A549 (cell line): Measurements from ENCODE around the gene TMEM63C. TPM values are rescaled to one million over a fixed set of nuclear protein-coding genes. Genes with fewer than 3 reads are reported as not detected.

ENCODE experiments used
- ATAC-seq, 2 experiments: fragments of 200-7000 bp in 1 of 2; fragments of >200 bp in 1 of 2; cut with Nextera tagmentation in 1 of 2; cut with Tn5 transposase in 1 of 2; 3 replicates each; pipeline versions ENCODE4 v1.8.0 to v1.9.1; 2018 to 2020; ENCODE audit warnings: mild to moderate bottlenecking in 1 of 2, moderate library complexity in 1 of 2
- CTCF ChIA-PET: fragments of 300-600 bp; sonication (Branson Sonifier 250); formaldehyde crosslinking; extraction: SDS; loops from one replicate; lab custom pipeline; 2021; ENCODE audit warnings: antibody characterized with exemption, inconsistent platforms; lab: Yijun Ruan, JAX
- POLR2A ChIA-PET: fragments of 350-600 bp; formaldehyde crosslinking; extraction: SDS; loops from one replicate; lab custom pipeline; 2021; ENCODE audit warnings: antibody characterized with exemption, inconsistent platforms; lab: Yijun Ruan, JAX
- DNase-seq, 2 experiments: peaks; one replicate each; pipeline versions ENCODE4 v3.0.0 to v3.0.0-alpha.2; 2011 to 2016; ENCODE audit warnings: low read depth in 1 of 2, low spot score in 1 of 2
- FAIRE-seq: peaks from 2 replicates; lab custom pipeline; 2011; peaks lifted over from hg19 to GRCh38; lab: Jason Lieb, UNC
- H3K27ac ChIP-seq, 2 experiments: fragments of >200 bp; sonication (Bioruptor Twin); formaldehyde crosslinking; 3 replicates each; pipeline ENCODE4 v1.5.1; 2016 to 2017
- H3K4me1 ChIP-seq: fragments of >200 bp; sonication (Bioruptor Twin); formaldehyde crosslinking; 3 replicates; pipeline ENCODE4 v1.6.1; 2016
- H3K4me2 ChIP-seq: fragments of >200 bp; sonication (Bioruptor Twin); formaldehyde crosslinking; 3 replicates; pipeline ENCODE4 v1.6.1; 2016
- H3K4me3 ChIP-seq: fragments of >200 bp; sonication (Bioruptor Twin); formaldehyde crosslinking; 3 replicates; pipeline ENCODE4 v1.5.1; 2016
- H3K9me3 ChIP-seq: fragments of >200 bp; sonication (Bioruptor Twin); formaldehyde crosslinking; 3 replicates; pipeline ENCODE4 v1.6.1; 2016
- EP300 ChIP-seq, 2 experiments: fragments of >200 bp; sonication (Bioruptor Twin); formaldehyde crosslinking; IDR thresholded peaks; 2 replicates in 1 of 2; 3 replicates in 1 of 2; pipeline ENCODE4 v1.6.1; 2016 to 2017
- FOXS1 ChIP-seq: fragments of 250-450 bp; sonication (Bioruptor Pico); IDR thresholded peaks from 2 replicates; pipeline ENCODE4 v1.5.0; 2020; ENCODE audit warnings: mild to moderate bottlenecking, moderate library complexity
- GATA3 ChIP-seq: IDR thresholded peaks from 2 replicates; pipeline ENCODE4 v1.6.1; 2012; ENCODE audit warnings: borderline replicate concordance
- HOXB5 ChIP-seq: fragments of 250-450 bp; sonication (Bioruptor Pico); IDR thresholded peaks from 2 replicates; pipeline ENCODE4 v1.5.0; 2020; ENCODE audit warnings: mild to moderate bottlenecking, moderate library complexity
- JUNB ChIP-seq: fragments of >200 bp; sonication (Bioruptor Twin); formaldehyde crosslinking; IDR thresholded peaks from 2 replicates; pipeline ENCODE4 v1.6.1; 2016
- NFE2L2 ChIP-seq: fragments of 150-350 bp; conservative IDR thresholded peaks from 2 replicates; pipeline ENCODE4 v1.6.1; 2014; ENCODE audit warnings: low read length
- NR3C1 ChIP-seq: fragments of >200 bp; sonication (Bioruptor Twin); formaldehyde crosslinking; IDR thresholded peaks from 3 replicates; pipeline ENCODE4 v1.6.1; 2017
- PHF8 ChIP-seq: fragments of 200-600 bp; sonication (generic); IDR thresholded peaks from 2 replicates; pipeline ENCODE4 v1.6.1; 2016; ENCODE audit warnings: low read depth, mild to moderate bottlenecking, antibody characterized with exemption, moderate library complexity, borderline replicate concordance
- POLR2A ChIP-seq: IDR thresholded peaks from 2 replicates; pipeline ENCODE4 v1.6.1; 2012; ENCODE audit warnings: mild to moderate bottlenecking, low read length
- RAD21 ChIP-seq, 2 experiments: fragments of >200 bp in 1 of 2; sonication (Bioruptor Twin) in 1 of 2; formaldehyde crosslinking in 1 of 2; IDR thresholded peaks in 1 of 2; conservative IDR thresholded peaks in 1 of 2; 2 replicates in 1 of 2; 3 replicates in 1 of 2; pipeline ENCODE4 v1.6.1; 2012 to 2018; ENCODE audit warnings: inconsistent platforms in 1 of 2
- RCOR1 ChIP-seq: fragments of 150-350 bp; IDR thresholded peaks from 2 replicates; pipeline ENCODE4 v1.6.1; 2014; ENCODE audit warnings: antibody characterized with exemption, low read length, low read depth
- RNF2 ChIP-seq: fragments of 200-600 bp; sonication (generic); IDR thresholded peaks from 2 replicates; pipeline ENCODE4 v1.6.1; 2016; ENCODE audit warnings: low read depth, mild to moderate bottlenecking, antibody characterized with exemption, moderate library complexity, borderline replicate concordance
- SMC3 ChIP-seq: fragments of >200 bp; sonication (Bioruptor Twin); formaldehyde crosslinking; IDR thresholded peaks from 3 replicates; pipeline ENCODE4 v1.6.1; 2018; ENCODE audit warnings: inconsistent platforms
- ZFP36 ChIP-seq: fragments of 450-650 bp; IDR thresholded peaks from 2 replicates; pipeline ENCODE4 v1.6.1; 2014; ENCODE audit warnings: borderline replicate concordance; ENCODE audit not compliant: partially characterized antibody
- ZSCAN20 ChIP-seq: fragments of 250-450 bp; sonication (Bioruptor Pico); IDR thresholded peaks from 2 replicates; pipeline ENCODE4 v1.8.0; 2022; ENCODE audit warnings: mild to moderate bottlenecking, moderate library complexity
- WGBS: methylation state at CpG from one replicate; pipeline ENCODE4 v1.1.6; 2017; ENCODE audit errors: missing lambda C conversion rate; 5-methylcytosine and 5-hydroxymethylcytosine counted together
- polyA plus RNA-seq, 4 experiments: library from polyadenylated mRNA; depleted of rRNA in 3 of 4; stranded (reverse); fragments of >200 nt; fragmentation: RNase III in 1 of 4; extraction: RNeasy Plus Mini Kit Qiagen cat#74134 plus additional on column Dnase treatment in 1 of 4; gene quantifications; 2 replicates in 3 of 4; 3 replicates in 1 of 4; pipeline ENCODE4 v1.2.3, GENCODE V29; 2011 to 2017
- TF ChIP-seq, protein P1 (sequence below): fragments of 250-450 bp; sonication (Bioruptor Pico); IDR thresholded peaks from 2 replicates; pipeline ENCODE4 v1.5.0; 2021; ENCODE audit warnings: mild to moderate bottlenecking, moderate library complexity, borderline replicate concordance
- TF ChIP-seq, protein P2 (sequence below): fragments of 200-600 bp; sonication (generic); IDR thresholded peaks from 2 replicates; pipeline ENCODE4 v1.6.1; 2016; ENCODE audit warnings: antibody characterized with exemption, mild to moderate bottlenecking, moderate library complexity

Gene TMEM63C
- polyA plus RNA-seq, 2 of the 4 experiments (the other 2 are of a cell fraction), result 0.43 to 0.57 TPM

DNA sequence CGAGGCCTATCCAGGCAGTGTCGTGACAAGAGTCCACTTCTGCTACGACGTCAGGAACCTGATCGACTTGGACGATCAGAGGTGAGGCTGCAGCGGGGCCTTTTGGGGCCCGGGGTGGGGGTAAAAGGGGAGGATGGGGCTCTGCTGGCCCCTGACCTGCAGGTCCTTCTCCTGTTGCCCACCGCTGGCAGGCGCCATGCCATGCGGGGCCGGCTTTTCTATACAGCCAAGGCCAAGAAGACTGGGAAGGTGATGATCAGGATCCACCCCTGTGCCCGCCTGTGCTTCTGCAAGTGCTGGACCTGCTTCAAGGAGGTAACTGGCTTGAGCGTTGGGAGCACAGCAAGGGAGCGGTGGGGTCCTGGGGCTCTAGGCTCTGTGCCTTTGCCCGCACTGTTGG lies 57.8 kb downstream of the TMEM63C start (continued):
- no peak for TF ChIP-seq SMC3
- TF ChIP-seq POLR2A, result no peak
- no peak for TF ChIP-seq GATA3
- TF ChIP-seq NFE2L2, result no peak

DNA sequence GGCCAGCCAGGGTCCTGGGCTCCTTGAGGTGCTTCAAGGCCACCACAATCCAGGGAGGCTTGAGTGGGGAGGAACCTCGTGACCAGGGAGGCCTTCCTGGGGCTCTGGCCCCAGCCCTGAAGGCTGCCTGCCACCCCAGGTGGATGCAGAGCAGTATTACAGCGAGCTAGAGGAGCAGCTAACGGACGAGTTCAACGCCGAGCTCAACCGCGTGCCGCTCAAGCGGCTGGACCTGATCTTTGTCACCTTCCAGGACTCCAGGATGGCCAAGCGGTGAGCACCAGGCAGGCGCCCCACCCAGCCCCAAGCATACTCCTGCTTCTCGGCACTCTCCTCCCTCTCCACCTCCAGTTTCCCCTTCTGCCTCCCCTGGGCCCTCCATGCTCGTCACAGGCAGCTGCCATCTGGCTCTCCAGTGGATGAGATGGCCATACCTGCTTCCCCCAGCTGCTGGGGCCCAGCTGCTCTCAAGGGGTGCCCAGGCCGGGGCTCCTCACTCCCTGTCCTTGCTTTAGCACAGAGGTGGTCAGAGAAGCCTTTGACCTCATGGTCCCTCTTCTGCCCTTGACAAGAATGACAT lies 58.8 kb downstream of the TMEM63C start:
- Histone ChIP-seq H3K9me3 (no peaks in the 10 kb centered on the region), H3K27ac (no peak overlapping the region), H3K4me3 (no peak overlapping the region), H3K4me1 (no peaks in the 10 kb centered on the region), H3K4me2 (no peak overlapping the region)
- ATAC-seq (peak in 1 of 2 experiments; percentile 40; a peak in 3 of 6 replicates), FAIRE-seq (no peak), DNase-seq (no peak)
- CTCF ChIA-PET, result interaction anchor here (0.6 to 2.0 kb wide), 4 partner anchors 12 to 1323 kb away, joined by 3 to 6 read pairs (median 4); no protein-coding TSS in a partner anchor
- WGBS, result 62% methylated on average over 15 of the region's 15 CpGs
- POLR2A ChIA-PET, result no interaction called here
- TF ChIP-seq EP300 (IDR thresholded peaks at IDR 0.05) (no peak), JUNB (no peak), PHF8 (no peak), RCOR1 (no peak), RAD21 (conservative IDR thresholded peaks at IDR 0.05 in 1 of 2, IDR thresholded peaks at IDR 0.05 in 1 of 2) (no peak), ZSCAN20 (no peak), RNF2 (no peak), ZFP36 (no peak), NR3C1 (no peak), FOXS1 (no peak), HOXB5 (CRISPR knock-in tag) (no peak)
- TF ChIP-seq, protein P1, sequence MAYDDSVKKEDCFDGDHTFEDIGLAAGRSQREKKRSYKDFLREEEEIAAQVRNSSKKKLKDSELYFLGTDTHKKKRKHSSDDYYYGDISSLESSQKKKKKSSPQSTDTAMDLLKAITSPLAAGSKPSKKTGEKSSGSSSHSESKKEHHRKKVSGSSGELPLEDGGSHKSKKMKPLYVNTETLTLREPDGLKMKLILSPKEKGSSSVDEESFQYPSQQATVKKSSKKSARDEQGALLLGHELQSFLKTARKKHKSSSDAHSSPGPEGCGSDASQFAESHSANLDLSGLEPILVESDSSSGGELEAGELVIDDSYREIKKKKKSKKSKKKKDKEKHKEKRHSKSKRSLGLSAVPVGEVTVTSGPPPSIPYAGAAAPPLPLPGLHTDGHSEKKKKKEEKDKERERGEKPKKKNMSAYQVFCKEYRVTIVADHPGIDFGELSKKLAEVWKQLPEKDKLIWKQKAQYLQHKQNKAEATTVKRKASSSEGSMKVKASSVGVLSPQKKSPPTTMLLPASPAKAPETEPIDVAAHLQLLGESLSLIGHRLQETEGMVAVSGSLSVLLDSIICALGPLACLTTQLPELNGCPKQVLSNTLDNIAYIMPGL (CRISPR knock-in tag), result no peak

DNA sequence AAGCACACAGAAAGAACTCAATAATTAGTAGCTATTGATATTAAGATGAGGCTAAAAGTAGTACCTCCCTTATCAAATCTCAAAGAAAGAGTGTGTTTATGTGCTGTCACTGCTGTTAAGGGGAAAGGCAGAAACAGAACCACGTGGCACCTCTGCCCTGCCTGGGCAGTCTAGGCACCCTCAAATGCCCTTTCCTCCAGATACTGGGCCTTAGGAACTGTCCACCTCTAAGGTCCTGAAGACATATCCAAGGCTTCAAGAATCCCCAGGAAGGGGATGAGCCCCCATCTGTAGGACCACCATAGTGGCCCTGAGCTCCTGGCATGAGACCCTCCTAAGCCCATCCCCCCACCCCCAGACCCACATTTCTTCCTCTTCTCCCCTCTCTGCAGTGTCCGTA lies 60.4 kb downstream of the TMEM63C start:
- CTCF ChIA-PET, result interaction anchor here (1.1 to 2.0 kb wide), 3 partner anchors 12 to 89 kb away, joined by 3 to 6 read pairs (median 5); no protein-coding TSS in a partner anchor
- TF ChIP-seq, protein P2, sequence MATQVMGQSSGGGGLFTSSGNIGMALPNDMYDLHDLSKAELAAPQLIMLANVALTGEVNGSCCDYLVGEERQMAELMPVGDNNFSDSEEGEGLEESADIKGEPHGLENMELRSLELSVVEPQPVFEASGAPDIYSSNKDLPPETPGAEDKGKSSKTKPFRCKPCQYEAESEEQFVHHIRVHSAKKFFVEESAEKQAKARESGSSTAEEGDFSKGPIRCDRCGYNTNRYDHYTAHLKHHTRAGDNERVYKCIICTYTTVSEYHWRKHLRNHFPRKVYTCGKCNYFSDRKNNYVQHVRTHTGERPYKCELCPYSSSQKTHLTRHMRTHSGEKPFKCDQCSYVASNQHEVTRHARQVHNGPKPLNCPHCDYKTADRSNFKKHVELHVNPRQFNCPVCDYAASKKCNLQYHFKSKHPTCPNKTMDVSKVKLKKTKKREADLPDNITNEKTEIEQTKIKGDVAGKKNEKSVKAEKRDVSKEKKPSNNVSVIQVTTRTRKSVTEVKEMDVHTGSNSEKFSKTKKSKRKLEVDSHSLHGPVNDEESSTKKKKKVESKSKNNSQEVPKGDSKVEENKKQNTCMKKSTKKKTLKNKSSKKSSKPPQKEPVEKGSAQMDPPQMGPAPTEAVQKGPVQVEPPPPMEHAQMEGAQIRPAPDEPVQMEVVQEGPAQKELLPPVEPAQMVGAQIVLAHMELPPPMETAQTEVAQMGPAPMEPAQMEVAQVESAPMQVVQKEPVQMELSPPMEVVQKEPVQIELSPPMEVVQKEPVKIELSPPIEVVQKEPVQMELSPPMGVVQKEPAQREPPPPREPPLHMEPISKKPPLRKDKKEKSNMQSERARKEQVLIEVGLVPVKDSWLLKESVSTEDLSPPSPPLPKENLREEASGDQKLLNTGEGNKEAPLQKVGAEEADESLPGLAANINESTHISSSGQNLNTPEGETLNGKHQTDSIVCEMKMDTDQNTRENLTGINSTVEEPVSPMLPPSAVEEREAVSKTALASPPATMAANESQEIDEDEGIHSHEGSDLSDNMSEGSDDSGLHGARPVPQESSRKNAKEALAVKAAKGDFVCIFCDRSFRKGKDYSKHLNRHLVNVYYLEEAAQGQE, result peak; percentile 75; the same call in 1 of the 2 replicates
- TF ChIP-seq POLR2A, result no peak
- TF ChIP-seq, all 56 proteins: peak for 1
- H3K4me1 ChIP-seq, result no peaks in the 10 kb centered on the region
- POLR2A ChIA-PET, result no interaction called here
- ATAC-seq (no peak), FAIRE-seq (no peak), DNase-seq (no peak)
- 50% methylated on average over 2 of the region's 2 CpGs for WGBS
- no peaks in the 10 kb centered on the region for H3K9me3 ChIP-seq
- no peak overlapping the region for H3K27ac ChIP-seq
- no peak overlapping the region for H3K4me2 ChIP-seq
- no peak overlapping the region for H3K4me3 ChIP-seq
